Activated CD4-positive, alpha-beta T cell treated with anti-CD3 and anti-CD28 coated beads, Interleukin-2, amount 50 U/mL, for 16 hours (primary cell): Measurements from ENCODE around the gene RNF227.
A peak's percentile ranks its signal among the peaks of the same experiment; 100 is the strongest.
"Not testable (repeated sequence)": the region's sequence is repeated elsewhere in the genome, so short reads cannot be mapped to it uniquely, and the experiment has no call there.

Experiments
- DNase-seq: peaks from one replicate; pipeline ENCODE4 v3.0.0-alpha.2; 2020

Gene RNF227

GRCh38 chr17:7915611-7916384 lies at the start of gene RNF227:
TSS of gene RNF227 (minus strand) at chr17:7916289. CDS start at chr17:7916195, 94 bp downstream.
- peak; percentile 89 for DNase-seq

- DNase-seq = no peak
Measured at GRCh38 chr17:7961421-7961820, 45.3 kb upstream of the RNF227 start.

- DNase-seq = no peak
Measured at GRCh38 chr17:7959503-7960253, 43.6 kb upstream of the RNF227 start.

- no peak for DNase-seq
Measured at GRCh38 chr17:7956228-7956965, 40.3 kb upstream of the RNF227 start.

GRCh38 chr17:7955414-7956227 lies 39.5 kb upstream of the RNF227 start:
- DNase-seq = no peak

- not testable (repeated sequence) for DNase-seq
Measured at GRCh38 chr17:7953266-7953665, 37.2 kb upstream of the RNF227 start.

GRCh38 chr17:7951143-7951792 lies 35.2 kb upstream of the RNF227 start:
- DNase-seq = peak; percentile 86

GRCh38 chr17:7950578-7950977 lies 34.5 kb upstream of the RNF227 start:
- DNase-seq = no peak

GRCh38 chr17:7947651-7948050 lies 31.6 kb upstream of the RNF227 start:
- DNase-seq = no peak

- DNase-seq = no peak
Measured at GRCh38 chr17:7946441-7946840, 30.4 kb upstream of the RNF227 start.

- no peak for DNase-seq
Measured at GRCh38 chr17:7945651-7946050, 29.6 kb upstream of the RNF227 start.

GRCh38 chr17:7944326-7944725 lies 28.2 kb upstream of the RNF227 start:
- DNase-seq = no peak

GRCh38 chr17:7943291-7943690 lies 27.2 kb upstream of the RNF227 start:
- no peak for DNase-seq

- DNase-seq = no peak
Measured at GRCh38 chr17:7940743-7941142, 24.7 kb upstream of the RNF227 start.

- DNase-seq = no peak
Measured at GRCh38 chr17:7940034-7940433, 23.9 kb upstream of the RNF227 start.

GRCh38 chr17:7935859-7936258 lies 19.8 kb upstream of the RNF227 start:
- no peak for DNase-seq

- DNase-seq = peak; percentile 45
Measured at GRCh38 chr17:7932949-7933348, 16.9 kb upstream of the RNF227 start.

- peak; percentile 38 for DNase-seq
Measured at GRCh38 chr17:7932483-7932891, 16.4 kb upstream of the RNF227 start.

- DNase-seq = peak; percentile 100
Measured at GRCh38 chr17:7931709-7932482, 15.8 kb upstream of the RNF227 start, which contains the start of the genes CNTROB and TRAPPC1. TSS of gene CNTROB (plus strand) at chr17:7932206. CDS start at chr17:7933080, 874 bp downstream. TSS of gene TRAPPC1 (minus strand) at chr17:7931946. CDS start at chr17:7931829, 117 bp downstream.

- no peak for DNase-seq
Measured at GRCh38 chr17:7930841-7931631, 14.9 kb upstream of the RNF227 start.
